Activated CD8-positive, alpha-beta memory T cell treated with anti-CD3 and anti-CD28 coated beads, Interleukin-2, amount 50 U/mL, for 1 hour (primary cell): ENCODE measurements around the gene ZNF624.

ENCODE experiments used
- DNase-seq: peaks from one replicate; pipeline ENCODE4 v3.0.0-alpha.2; 2020; ENCODE audit errors: extremely low read depth

The ZNF624 gene

GRCh38 chr17:16593356-16594102 is 60.1 kb downstream of the ZNF624 start:
- no peak for DNase-seq

- peak; percentile 79 for DNase-seq
Observed at GRCh38 chr17:16589097-16589969, 64.3 kb downstream of the ZNF624 start.

DNA sequence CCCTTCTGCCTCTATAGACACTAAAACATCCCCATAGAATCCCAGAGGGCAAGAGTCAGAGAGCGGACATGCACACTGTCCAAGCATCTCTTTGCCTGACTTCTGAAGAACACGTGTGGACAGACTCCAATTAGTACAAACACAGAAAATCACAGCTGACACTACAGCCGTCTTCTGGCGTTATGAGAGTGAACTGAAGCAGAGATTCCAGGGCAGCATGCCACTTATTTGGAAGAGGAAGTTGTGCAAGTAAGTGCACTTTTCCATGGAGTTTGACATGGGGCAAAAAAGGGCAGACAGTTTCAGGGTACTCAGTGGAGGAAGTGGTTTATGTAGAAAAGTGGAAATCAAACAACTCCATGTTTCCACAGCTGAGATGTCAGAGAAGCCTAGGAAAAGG is 67.9 kb downstream of the ZNF624 start:
- no peak for DNase-seq

DNA sequence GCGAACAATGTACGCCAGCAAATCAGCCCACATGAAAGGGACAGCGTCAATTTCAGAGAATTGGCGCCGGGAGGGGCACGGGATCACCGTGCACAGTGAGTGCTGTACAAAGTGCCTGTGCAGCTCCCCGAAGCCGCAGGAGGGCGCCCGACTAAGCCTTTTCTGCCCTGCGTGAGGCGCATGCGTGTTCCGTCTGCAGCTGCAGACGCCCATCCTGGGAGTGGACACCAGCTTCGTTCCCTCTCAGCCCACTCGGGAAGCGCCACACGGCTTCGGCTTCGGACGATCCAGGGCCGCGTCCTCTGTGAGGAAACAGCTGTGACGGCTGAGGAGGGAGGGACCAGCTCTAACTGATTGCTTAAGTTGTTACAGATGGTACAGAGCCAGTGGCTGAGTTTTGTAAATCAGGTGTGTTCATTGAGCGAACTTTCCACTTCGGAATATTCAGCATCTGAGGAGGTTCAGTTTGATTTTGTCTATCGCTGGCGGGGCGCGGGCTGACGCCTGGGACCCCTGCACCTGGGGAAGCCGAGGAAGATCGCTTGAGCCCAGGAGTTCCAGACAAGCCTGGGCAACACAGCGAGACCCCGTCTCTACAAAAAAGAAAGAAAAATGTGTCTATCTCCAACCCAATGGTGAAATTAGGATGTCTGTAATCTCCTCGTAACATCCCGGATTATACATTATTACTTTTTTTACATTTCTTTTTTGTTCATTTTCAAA is 69.2 kb downstream of the ZNF624 start:
- DNase-seq, result peak; percentile 85

DNA sequence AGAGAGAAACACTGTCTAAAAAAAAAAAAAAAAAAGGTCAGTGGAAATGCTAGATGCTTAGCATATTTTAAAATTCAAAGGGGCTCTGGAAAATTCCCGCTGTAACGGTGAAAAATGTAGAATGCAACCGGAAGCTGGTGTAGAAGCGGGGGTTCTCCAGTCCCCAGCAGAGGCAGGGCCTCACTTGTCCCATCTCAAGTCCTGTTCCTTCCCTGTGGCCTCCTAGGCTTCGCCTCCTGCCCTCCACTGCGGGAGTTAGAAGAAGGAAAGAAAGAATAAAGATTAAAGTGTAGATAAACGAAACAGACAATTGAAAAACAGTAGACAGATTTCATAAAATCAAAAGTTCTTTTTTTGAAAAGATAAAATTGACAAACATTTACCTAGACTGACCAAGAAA is 69.9 kb downstream of the ZNF624 start:
- no peak for DNase-seq

- DNase-seq, result no peak
Observed at GRCh38 chr17:16573466-16573865, 80.2 kb downstream of the ZNF624 start.
